ENCODE measurements around the gene ELOVL7. TPM values are rescaled to one million over a fixed set of nuclear protein-coding genes. Genes with fewer than 3 reads are reported as not detected.
"Not testable (repeated sequence)": the region's sequence is repeated elsewhere in the genome, so short reads cannot be mapped to it uniquely, and the experiment has no call there.

Gene ELOVL7
- total and polyA plus RNA-seq, 4 donors = 2.9 to 5.9 (median 4.3) TPM

GRCh38 chr5:60718166-60718892, 125.7 kb downstream of the ELOVL7 start:
- 91 to 97% methylated on average over 3 of the region's 3 CpGs for WGBS, 2 donors
- H3K4me1 ChIP-seq (ENCODE audit: control insufficient read depth in 5 of 5, insufficient read depth in 5 of 5, low read length in 5 of 5) = no peaks in the 10 kb centered on the region
- no peak overlapping the region for H3K4me3 ChIP-seq
- no peaks in the 10 kb centered on the region for H3K27me3 ChIP-seq (ENCODE audit: control insufficient read depth in 3 of 3, insufficient read depth in 3 of 3, low read length in 2 of 3)
- H3K9ac ChIP-seq (ENCODE audit: insufficient read depth in 1 of 2, low read length in 2 of 2) = no peak overlapping the region
- TF ChIP-seq CTCF (IDR thresholded peaks at IDR 0.05; ENCODE audit: control extremely low read depth, extremely low read depth) = no peak
- H3K36me3 ChIP-seq (ENCODE audit: control insufficient read depth in 4 of 4, insufficient read depth in 4 of 4, low read length in 4 of 4) = no peaks in the 10 kb centered on the region
- no peak for ATAC-seq (ENCODE audit: insufficient read depth, low FRiP score)
- peaks cover 0 to 3% (median 0%) of the 10 kb centered on the region in 4 donors for H3K9me3 ChIP-seq (ENCODE audit: control insufficient read depth in 4 of 4, insufficient read depth in 3 of 4, low read length in 3 of 4)
- DNase-seq = no peak
- no peak overlapping the region for H3K27ac ChIP-seq (ENCODE audit: low read depth in 1 of 2, low read length in 1 of 2)

GRCh38 chr5:60715201-60715928, 128.7 kb downstream of the ELOVL7 start:
- DNase-seq; H3K9me3 ChIP-seq (ENCODE audit: control insufficient read depth in 4 of 4, insufficient read depth in 3 of 4, low read length in 3 of 4); H3K36me3 ChIP-seq (ENCODE audit: control insufficient read depth in 4 of 4, insufficient read depth in 4 of 4, low read length in 4 of 4); H3K4me3 ChIP-seq; H3K27ac ChIP-seq (ENCODE audit: low read depth in 1 of 2, low read length in 1 of 2); H3K9ac ChIP-seq (ENCODE audit: insufficient read depth in 1 of 2, low read length in 2 of 2); H3K4me1 ChIP-seq (ENCODE audit: control insufficient read depth in 5 of 5, insufficient read depth in 5 of 5, low read length in 5 of 5); ATAC-seq (ENCODE audit: insufficient read depth, low FRiP score); H3K27me3 ChIP-seq (ENCODE audit: control insufficient read depth in 3 of 3, insufficient read depth in 3 of 3, low read length in 2 of 3): not testable (repeated sequence)
- WGBS, 2 donors = 50 to 62% methylated on average over 3 of the region's 3 CpGs

GRCh38 chr5:60712950-60713349, 131.1 kb downstream of the ELOVL7 start:
- DNase-seq (no peak), ATAC-seq (ENCODE audit: insufficient read depth, low FRiP score) (no peak)
- Histone ChIP-seq H3K9ac (ENCODE audit: insufficient read depth in 1 of 2, low read length in 2 of 2) (no peak overlapping the region), H3K9me3 (ENCODE audit: control insufficient read depth in 4 of 4, insufficient read depth in 3 of 4, low read length in 3 of 4) (peaks cover 0 to 3% (median 0%) of the 10 kb centered on the region in 4 donors), H3K27ac (ENCODE audit: low read depth in 1 of 2, low read length in 1 of 2) (no peak overlapping the region), H3K4me3 (no peak overlapping the region), H3K4me1 (ENCODE audit: control insufficient read depth in 5 of 5, insufficient read depth in 5 of 5, low read length in 5 of 5) (no peaks in the 10 kb centered on the region), H3K36me3 (ENCODE audit: control insufficient read depth in 4 of 4, insufficient read depth in 4 of 4, low read length in 4 of 4) (no peaks in the 10 kb centered on the region), H3K27me3 (ENCODE audit: control insufficient read depth in 3 of 3, insufficient read depth in 3 of 3, low read length in 2 of 3) (no peaks in the 10 kb centered on the region)
- TF ChIP-seq CTCF (IDR thresholded peaks at IDR 0.05; ENCODE audit: control extremely low read depth, extremely low read depth) = no peak
- 91 to 92% methylated on average over 5 of the region's 5 CpGs for WGBS, 2 donors

GRCh38 chr5:60711892-60712291, 132.2 kb downstream of the ELOVL7 start:
- 84 to 93% methylated on average over 3 of the region's 3 CpGs for WGBS, 2 donors
- not testable (repeated sequence) for H3K36me3 ChIP-seq (ENCODE audit: control insufficient read depth in 4 of 4, insufficient read depth in 4 of 4, low read length in 4 of 4); H3K9ac ChIP-seq (ENCODE audit: insufficient read depth in 1 of 2, low read length in 2 of 2); H3K9me3 ChIP-seq (ENCODE audit: control insufficient read depth in 4 of 4, insufficient read depth in 3 of 4, low read length in 3 of 4); H3K4me1 ChIP-seq (ENCODE audit: control insufficient read depth in 5 of 5, insufficient read depth in 5 of 5, low read length in 5 of 5); ATAC-seq (ENCODE audit: insufficient read depth, low FRiP score); H3K4me3 ChIP-seq; H3K27me3 ChIP-seq (ENCODE audit: control insufficient read depth in 3 of 3, insufficient read depth in 3 of 3, low read length in 2 of 3); H3K27ac ChIP-seq (ENCODE audit: low read depth in 1 of 2, low read length in 1 of 2); DNase-seq

Measured in lung (tissue), 12 donors.